ENCODE results near the gene KCNQ5. TPM values are rescaled to one million over a fixed set of nuclear protein-coding genes. Genes with fewer than 3 reads are reported as not detected.

KCNQ5 gene
- total RNA-seq, 1 experiment from 2014 or later: 2.0 TPM

DNA sequence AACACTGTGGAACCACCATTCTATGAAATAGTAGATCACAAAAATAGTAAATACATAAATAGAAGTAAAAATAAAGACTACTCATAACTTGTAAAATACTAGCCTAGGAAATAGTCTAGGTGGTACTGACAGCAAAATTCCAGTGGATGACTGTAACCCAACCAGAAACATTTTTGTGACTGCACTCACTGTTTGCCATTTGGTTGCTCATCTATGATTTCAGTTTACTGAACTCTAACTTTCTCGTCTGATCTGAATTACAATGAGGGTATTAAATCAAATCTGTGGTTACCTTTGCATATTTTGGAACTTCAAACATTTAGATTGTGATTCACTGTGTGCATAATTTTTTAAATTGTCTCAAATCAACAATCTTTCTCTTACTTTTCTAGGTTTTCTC is 452.3 kb downstream of the KCNQ5 start:
- H3K9me3 Mint-ChIP-seq: no peaks in the 10 kb centered on the region
- H3K27ac Mint-ChIP-seq: no peak overlapping the region
- DNase-seq (ENCODE audit: low spot score) (no peak), ATAC-seq (no peak)
- H3K4me1 Mint-ChIP-seq: peaks cover 40% of the 10 kb centered on the region
- no peaks in the 10 kb centered on the region for H3K36me3 Mint-ChIP-seq
- ChIA-PET POLR2A (interaction anchor here (0.7 kb wide), 1 partner anchor 8 kb away, joined by 3 read pairs; no protein-coding TSS in a partner anchor), CTCF (no interaction called here)
- no peaks in the 10 kb centered on the region for H3K27me3 Mint-ChIP-seq (ENCODE audit: low read depth)
- TF ChIP-seq EMX1 (CRISPR knock-in tag; IDR thresholded peaks at IDR 0.05): no peak
- TF ChIP-seq GTF2I (CRISPR knock-in tag; conservative IDR thresholded peaks at IDR 0.05): no peak
- TF ChIP-seq ZNF138 (CRISPR knock-in tag; conservative IDR thresholded peaks at IDR 0.05): no peak
- TF ChIP-seq, protein P1, sequence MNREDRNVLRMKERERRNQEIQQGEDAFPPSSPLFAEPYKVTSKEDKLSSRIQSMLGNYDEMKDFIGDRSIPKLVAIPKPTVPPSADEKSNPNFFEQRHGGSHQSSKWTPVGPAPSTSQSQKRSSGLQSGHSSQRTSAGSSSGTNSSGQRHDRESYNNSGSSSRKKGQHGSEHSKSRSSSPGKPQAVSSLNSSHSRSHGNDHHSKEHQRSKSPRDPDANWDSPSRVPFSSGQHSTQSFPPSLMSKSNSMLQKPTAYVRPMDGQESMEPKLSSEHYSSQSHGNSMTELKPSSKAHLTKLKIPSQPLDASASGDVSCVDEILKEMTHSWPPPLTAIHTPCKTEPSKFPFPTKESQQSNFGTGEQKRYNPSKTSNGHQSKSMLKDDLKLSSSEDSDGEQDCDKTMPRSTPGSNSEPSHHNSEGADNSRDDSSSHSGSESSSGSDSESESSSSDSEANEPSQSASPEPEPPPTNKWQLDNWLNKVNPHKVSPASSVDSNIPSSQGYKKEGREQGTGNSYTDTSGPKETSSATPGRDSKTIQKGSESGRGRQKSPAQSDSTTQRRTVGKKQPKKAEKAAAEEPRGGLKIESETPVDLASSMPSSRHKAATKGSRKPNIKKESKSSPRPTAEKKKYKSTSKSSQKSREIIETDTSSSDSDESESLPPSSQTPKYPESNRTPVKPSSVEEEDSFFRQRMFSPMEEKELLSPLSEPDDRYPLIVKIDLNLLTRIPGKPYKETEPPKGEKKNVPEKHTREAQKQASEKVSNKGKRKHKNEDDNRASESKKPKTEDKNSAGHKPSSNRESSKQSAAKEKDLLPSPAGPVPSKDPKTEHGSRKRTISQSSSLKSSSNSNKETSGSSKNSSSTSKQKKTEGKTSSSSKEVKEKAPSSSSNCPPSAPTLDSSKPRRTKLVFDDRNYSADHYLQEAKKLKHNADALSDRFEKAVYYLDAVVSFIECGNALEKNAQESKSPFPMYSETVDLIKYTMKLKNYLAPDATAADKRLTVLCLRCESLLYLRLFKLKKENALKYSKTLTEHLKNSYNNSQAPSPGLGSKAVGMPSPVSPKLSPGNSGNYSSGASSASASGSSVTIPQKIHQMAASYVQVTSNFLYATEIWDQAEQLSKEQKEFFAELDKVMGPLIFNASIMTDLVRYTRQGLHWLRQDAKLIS (CRISPR knock-in tag; IDR thresholded peaks at IDR 0.05; ENCODE audit: borderline replicate concordance): no peak
- no peak for TF ChIP-seq SP1 (CRISPR knock-in tag; conservative IDR thresholded peaks at IDR 0.05)
- no peak for TF ChIP-seq NFATC4 (CRISPR knock-in tag; IDR thresholded peaks at IDR 0.05)
- TF ChIP-seq, protein P2, sequence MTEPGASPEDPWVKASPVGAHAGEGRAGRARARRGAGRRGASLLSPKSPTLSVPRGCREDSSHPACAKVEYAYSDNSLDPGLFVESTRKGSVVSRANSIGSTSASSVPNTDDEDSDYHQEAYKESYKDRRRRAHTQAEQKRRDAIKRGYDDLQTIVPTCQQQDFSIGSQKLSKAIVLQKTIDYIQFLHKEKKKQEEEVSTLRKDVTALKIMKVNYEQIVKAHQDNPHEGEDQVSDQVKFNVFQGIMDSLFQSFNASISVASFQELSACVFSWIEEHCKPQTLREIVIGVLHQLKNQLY (CRISPR knock-in tag; IDR thresholded peaks at IDR 0.05): no peak
- H3K4me3 Mint-ChIP-seq: no peak overlapping the region

DNA sequence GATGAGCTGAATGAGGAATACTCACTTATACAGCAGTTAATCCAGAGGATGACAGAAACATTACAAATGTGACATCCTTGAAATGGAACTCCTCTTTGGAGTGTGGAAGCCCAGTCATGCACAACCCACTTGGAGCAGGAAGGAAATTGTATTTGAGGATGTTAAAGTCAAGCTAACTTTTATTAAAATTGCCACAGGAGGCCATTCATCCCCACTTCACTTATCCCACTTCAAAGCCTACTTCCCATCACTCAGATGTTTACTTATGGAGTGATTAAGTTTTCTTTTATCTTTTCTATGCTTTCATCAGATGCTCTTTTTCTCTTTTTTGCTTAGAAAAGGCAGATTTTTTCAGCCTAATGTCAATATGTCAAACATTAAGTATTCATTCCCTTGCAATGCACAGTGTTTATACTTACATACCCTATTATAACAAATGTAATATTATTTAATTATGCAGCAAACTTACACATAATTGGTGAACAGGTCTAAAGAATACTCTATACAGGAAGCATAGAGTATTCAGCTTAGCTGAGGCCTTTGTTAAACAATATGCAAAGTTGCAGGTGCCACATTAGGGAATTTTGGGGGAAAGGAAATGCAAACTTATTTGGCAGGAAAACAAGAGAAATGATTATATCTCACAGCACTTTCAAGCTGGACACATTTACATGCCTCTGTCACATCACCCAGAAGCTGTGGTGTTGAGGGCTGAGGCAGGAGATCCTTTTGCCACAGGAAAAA is 454.5 kb downstream of the KCNQ5 start:
- Mint-ChIP-seq H3K36me3 (no peaks in the 10 kb centered on the region), H3K4me3 (no peak overlapping the region), H3K9me3 (no peaks in the 10 kb centered on the region), H3K27me3 (ENCODE audit: low read depth) (no peaks in the 10 kb centered on the region), H3K27ac (peak overlapping the region; percentile 81), H3K4me1 (peaks cover 57% of the 10 kb centered on the region)
- peak; percentile 46; the same call in 1 of the 2 replicates for ATAC-seq
- CTCF ChIA-PET: no interaction called here
- POLR2A ChIA-PET: no interaction called here
- DNase-seq (ENCODE audit: low spot score): no peak
- TF ChIP-seq CBFB (CRISPR knock-in tag; IDR thresholded peaks at IDR 0.05; ENCODE audit: low read depth) (no peak), CREM (CRISPR knock-in tag; IDR thresholded peaks at IDR 0.05) (no peak), JAZF1 (CRISPR knock-in tag; IDR thresholded peaks at IDR 0.05) (no peak), NR3C1 (CRISPR knock-in tag; conservative IDR thresholded peaks at IDR 0.05; ENCODE audit: low read depth) (no peak), ESRRA (CRISPR knock-in tag; IDR thresholded peaks at IDR 0.05; ENCODE audit: borderline replicate concordance) (no peak), NR2C2 (CRISPR knock-in tag; IDR thresholded peaks at IDR 0.05) (no peak), ZNF232 (CRISPR knock-in tag; IDR thresholded peaks at IDR 0.05) (no peak)
- TF ChIP-seq, protein P3, sequence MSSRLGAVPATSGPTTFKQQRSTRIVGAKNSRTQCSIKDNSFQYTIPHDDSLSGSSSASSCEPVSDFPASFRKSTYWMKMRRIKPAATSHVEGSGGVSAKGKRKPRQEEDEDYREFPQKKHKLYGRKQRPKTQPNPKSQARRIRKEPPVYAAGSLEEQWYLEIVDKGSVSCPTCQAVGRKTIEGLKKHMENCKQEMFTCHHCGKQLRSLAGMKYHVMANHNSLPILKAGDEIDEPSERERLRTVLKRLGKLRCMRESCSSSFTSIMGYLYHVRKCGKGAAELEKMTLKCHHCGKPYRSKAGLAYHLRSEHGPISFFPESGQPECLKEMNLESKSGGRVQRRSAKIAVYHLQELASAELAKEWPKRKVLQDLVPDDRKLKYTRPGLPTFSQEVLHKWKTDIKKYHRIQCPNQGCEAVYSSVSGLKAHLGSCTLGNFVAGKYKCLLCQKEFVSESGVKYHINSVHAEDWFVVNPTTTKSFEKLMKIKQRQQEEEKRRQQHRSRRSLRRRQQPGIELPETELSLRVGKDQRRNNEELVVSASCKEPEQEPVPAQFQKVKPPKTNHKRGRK (CRISPR knock-in tag; IDR thresholded peaks at IDR 0.05; ENCODE audit: borderline replicate concordance): no peak
- TF ChIP-seq, protein P4, sequence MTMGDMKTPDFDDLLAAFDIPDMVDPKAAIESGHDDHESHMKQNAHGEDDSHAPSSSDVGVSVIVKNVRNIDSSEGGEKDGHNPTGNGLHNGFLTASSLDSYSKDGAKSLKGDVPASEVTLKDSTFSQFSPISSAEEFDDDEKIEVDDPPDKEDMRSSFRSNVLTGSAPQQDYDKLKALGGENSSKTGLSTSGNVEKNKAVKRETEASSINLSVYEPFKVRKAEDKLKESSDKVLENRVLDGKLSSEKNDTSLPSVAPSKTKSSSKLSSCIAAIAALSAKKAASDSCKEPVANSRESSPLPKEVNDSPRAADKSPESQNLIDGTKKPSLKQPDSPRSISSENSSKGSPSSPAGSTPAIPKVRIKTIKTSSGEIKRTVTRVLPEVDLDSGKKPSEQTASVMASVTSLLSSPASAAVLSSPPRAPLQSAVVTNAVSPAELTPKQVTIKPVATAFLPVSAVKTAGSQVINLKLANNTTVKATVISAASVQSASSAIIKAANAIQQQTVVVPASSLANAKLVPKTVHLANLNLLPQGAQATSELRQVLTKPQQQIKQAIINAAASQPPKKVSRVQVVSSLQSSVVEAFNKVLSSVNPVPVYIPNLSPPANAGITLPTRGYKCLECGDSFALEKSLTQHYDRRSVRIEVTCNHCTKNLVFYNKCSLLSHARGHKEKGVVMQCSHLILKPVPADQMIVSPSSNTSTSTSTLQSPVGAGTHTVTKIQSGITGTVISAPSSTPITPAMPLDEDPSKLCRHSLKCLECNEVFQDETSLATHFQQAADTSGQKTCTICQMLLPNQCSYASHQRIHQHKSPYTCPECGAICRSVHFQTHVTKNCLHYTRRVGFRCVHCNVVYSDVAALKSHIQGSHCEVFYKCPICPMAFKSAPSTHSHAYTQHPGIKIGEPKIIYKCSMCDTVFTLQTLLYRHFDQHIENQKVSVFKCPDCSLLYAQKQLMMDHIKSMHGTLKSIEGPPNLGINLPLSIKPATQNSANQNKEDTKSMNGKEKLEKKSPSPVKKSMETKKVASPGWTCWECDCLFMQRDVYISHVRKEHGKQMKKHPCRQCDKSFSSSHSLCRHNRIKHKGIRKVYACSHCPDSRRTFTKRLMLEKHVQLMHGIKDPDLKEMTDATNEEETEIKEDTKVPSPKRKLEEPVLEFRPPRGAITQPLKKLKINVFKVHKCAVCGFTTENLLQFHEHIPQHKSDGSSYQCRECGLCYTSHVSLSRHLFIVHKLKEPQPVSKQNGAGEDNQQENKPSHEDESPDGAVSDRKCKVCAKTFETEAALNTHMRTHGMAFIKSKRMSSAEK (CRISPR knock-in tag; IDR thresholded peaks at IDR 0.05; ENCODE audit: borderline replicate concordance): no peak
- TF ChIP-seq, protein P5, sequence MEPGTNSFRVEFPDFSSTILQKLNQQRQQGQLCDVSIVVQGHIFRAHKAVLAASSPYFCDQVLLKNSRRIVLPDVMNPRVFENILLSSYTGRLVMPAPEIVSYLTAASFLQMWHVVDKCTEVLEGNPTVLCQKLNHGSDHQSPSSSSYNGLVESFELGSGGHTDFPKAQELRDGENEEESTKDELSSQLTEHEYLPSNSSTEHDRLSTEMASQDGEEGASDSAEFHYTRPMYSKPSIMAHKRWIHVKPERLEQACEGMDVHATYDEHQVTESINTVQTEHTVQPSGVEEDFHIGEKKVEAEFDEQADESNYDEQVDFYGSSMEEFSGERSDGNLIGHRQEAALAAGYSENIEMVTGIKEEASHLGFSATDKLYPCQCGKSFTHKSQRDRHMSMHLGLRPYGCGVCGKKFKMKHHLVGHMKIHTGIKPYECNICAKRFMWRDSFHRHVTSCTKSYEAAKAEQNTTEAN (CRISPR knock-in tag; IDR thresholded peaks at IDR 0.05): no peak
- TF ChIP-seq, protein P6, sequence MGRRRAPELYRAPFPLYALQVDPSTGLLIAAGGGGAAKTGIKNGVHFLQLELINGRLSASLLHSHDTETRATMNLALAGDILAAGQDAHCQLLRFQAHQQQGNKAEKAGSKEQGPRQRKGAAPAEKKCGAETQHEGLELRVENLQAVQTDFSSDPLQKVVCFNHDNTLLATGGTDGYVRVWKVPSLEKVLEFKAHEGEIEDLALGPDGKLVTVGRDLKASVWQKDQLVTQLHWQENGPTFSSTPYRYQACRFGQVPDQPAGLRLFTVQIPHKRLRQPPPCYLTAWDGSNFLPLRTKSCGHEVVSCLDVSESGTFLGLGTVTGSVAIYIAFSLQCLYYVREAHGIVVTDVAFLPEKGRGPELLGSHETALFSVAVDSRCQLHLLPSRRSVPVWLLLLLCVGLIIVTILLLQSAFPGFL (CRISPR knock-in tag; IDR thresholded peaks at IDR 0.05; ENCODE audit: borderline replicate concordance): no peak
- TF ChIP-seq, protein P7, sequence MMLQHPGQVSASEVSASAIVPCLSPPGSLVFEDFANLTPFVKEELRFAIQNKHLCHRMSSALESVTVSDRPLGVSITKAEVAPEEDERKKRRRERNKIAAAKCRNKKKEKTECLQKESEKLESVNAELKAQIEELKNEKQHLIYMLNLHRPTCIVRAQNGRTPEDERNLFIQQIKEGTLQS (CRISPR knock-in tag; conservative IDR thresholded peaks at IDR 0.05): no peak
- TF ChIP-seq, protein P8, sequence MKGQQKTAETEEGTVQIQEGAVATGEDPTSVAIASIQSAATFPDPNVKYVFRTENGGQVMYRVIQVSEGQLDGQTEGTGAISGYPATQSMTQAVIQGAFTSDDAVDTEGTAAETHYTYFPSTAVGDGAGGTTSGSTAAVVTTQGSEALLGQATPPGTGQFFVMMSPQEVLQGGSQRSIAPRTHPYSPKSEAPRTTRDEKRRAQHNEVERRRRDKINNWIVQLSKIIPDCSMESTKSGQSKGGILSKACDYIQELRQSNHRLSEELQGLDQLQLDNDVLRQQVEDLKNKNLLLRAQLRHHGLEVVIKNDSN (CRISPR knock-in tag; IDR thresholded peaks at IDR 0.05): no peak

Measured in WTC11 (cell line).